Measurements from ENCODE around the gene RBM22. TPM values are rescaled to one million over a fixed set of nuclear protein-coding genes. Genes with fewer than 3 reads are reported as not detected.

Gene RBM22
- total RNA-seq (2012; rRNA removed) (26.2 and 33.1 TPM in 2 replicates), polyA plus RNA-seq (2012; rRNA removed) (30.2 and 34.2 TPM in 2 replicates), Bru-seq, nascent RNA (percentile 82 among the genes with signal in this experiment), BruChase-seq, experiment 1, labeled RNA remaining after a 6-hour chase (percentile 65 among the genes with signal in this experiment), BruChase-seq, experiment 2, labeled RNA remaining after a 2-hour chase (percentile 80 among the genes with signal in this experiment)
- polyA plus RNA-seq (2012; cell fraction: cytosol; rRNA removed) = 8.5 and 20.5 TPM in 2 replicates
- polyA plus RNA-seq (2012; cell fraction: nucleus; rRNA removed; ENCODE audit: low replicate concordance) = 14.9 and 73.3 TPM in 2 replicates
- long read RNA-seq, transcript RBM22-201 (11 exons, 2,342 nt) = major isoform, 7 of 14 reads
- long read RNA-seq, partial matches to known transcripts = 6 of 14 reads
- long read RNA-seq, other reads (novel, unspliced or antisense) = 0 of 14 reads

GRCh38 chr5:150700594-150701377, at the start of gene RBM22:
RBM22 (minus strand) TSS chr5:150701062; CDS start chr5:150700985, 77 bp downstream.
- peak within 1 kb of the TSS; percentile 94 for H3K4me2 ChIP-seq (ENCODE audit: low read depth, low read length)
- H3K27ac ChIP-seq (ENCODE audit: insufficient read depth, low read length) = peak within 1 kb of the TSS; percentile 94
- peak within 1 kb of the TSS; percentile 91 for H2BK5ac ChIP-seq (ENCODE audit: low read depth, low read length, poor library complexity, severe bottlenecking)
- H4K8ac ChIP-seq (ENCODE audit: low read depth in 2 of 2, low read length in 2 of 2) = peak within 1 kb of the TSS; percentile 94 to 96
- no TSS peak for BruUV-seq (replicated peaks)
- peak within 1 kb of the TSS; percentile 83 for H2AK5ac ChIP-seq (ENCODE audit: low read depth, low read length)
- H3K18ac ChIP-seq (ENCODE audit: low read depth, low read length) = peak within 1 kb of the TSS; percentile 70
- no peaks in the 10 kb centered on the region for H3K9me3 ChIP-seq (ENCODE audit: control insufficient read depth, insufficient read depth, low read length)
- peak within 1 kb of the TSS; percentile 98 for H3K14ac ChIP-seq (replicated peaks; ENCODE audit: low read depth, low read length)
- H3K4me3 ChIP-seq (ENCODE audit: insufficient read depth, low read depth, low read length) = peak within 1 kb of the TSS; percentile 81
- dilution Hi-C loops (cut with HindIII; ENCODE audit: low sequenced_read_pairs, unreplicated experiment) (no loop called here), intact Hi-C loops (cut with micrococcal nuclease) (loop anchor here (1.0 to 2.0 kb wide), 2 partner anchors 140 to 147 kb away; no protein-coding TSS in a partner anchor), in situ Hi-C loops (cut with MboI; ENCODE audit: low sequenced_read_pairs) (no loop called here)
- peak within 1 kb of the TSS; percentile 97 for H3K4ac ChIP-seq (ENCODE audit: low read depth, low read length)
- peaks cover 15% of the 10 kb centered on the region for H3K36me3 ChIP-seq (ENCODE audit: control insufficient read depth, insufficient read depth, low read length)
- peak within 1 kb of the TSS; percentile 98 for H4K91ac ChIP-seq (ENCODE audit: insufficient read depth, low read depth, low read length)
- peak within 1 kb of the TSS; percentile 50 for H2AK9ac ChIP-seq (replicated peaks; ENCODE audit: low read depth, low read length, poor library complexity)
- 3% methylated on average over 6 of the region's 59 CpGs; no CpG with 5 or more reads in 1 of the 2 experiments for WGBS, 2 experiments (ENCODE audit: extremely low coverage in 2 of 2, insufficient read length in 1 of 2)
- peak within 1 kb of the TSS; percentile 88 for H4K5ac ChIP-seq (ENCODE audit: low read depth, low read length)
- H2BK20ac ChIP-seq (ENCODE audit: low read depth, low read length) = no peak within 1 kb of the TSS
- H3K56ac ChIP-seq (ENCODE audit: extremely low read depth, insufficient read depth, low read length) = peak within 1 kb of the TSS; percentile 88
- H4K20me1 ChIP-seq (ENCODE audit: insufficient read depth, low read length) = no peaks in the 10 kb centered on the region
- H2BK120ac ChIP-seq (ENCODE audit: low read depth, low read length) = peak within 1 kb of the TSS; percentile 56
- peak within 1 kb of the TSS; percentile 95 for H3K23ac ChIP-seq (ENCODE audit: low read depth, low read length)
- DNase-seq = peak; percentile 83
- peak within 1 kb of the TSS; percentile 99 for H2AFZ ChIP-seq (replicated peaks; ENCODE audit: low read length, poor library complexity)
- no peaks in the 10 kb centered on the region for H3K9me1 ChIP-seq (ENCODE audit: insufficient read depth, low read length)
- peak within 1 kb of the TSS; percentile 97 for H3K9ac ChIP-seq (ENCODE audit: low read depth, low read length)
- peak; percentile 98 for ATAC-seq (ENCODE audit: low read depth)
- peaks cover 3% of the 10 kb centered on the region for H3K4me1 ChIP-seq (ENCODE audit: control insufficient read depth, insufficient read depth, low read length)
- ChIA-PET POLR2A (ENCODE audit: unreplicated experiment) (interaction anchor here (0.9 to 1.0 kb wide), 2 partner anchors 14 to 146 kb away, joined by 3 read pairs; no protein-coding TSS in a partner anchor), CTCF (interaction anchor here (0.6 to 1.3 kb wide), 9 partner anchors 27 to 1396 kb away, joined by 3 to 6 read pairs (median 3); no protein-coding TSS in a partner anchor)
- no peaks in the 10 kb centered on the region for H3K27me3 ChIP-seq (ENCODE audit: control insufficient read depth, insufficient read depth, low read length)
- peaks cover 14 to 29% of the 10 kb centered on the region in 2 experiments for H3K79me1 ChIP-seq (ENCODE audit: low read depth in 1 of 2, low read length in 2 of 2)
- H2BK15ac ChIP-seq (ENCODE audit: low read depth, low read length) = peak within 1 kb of the TSS; percentile 21; the same call in 1 of the 3 replicates
- no peak for TF ChIP-seq MAZ (IDR thresholded peaks at IDR 0.05; ENCODE audit: borderline replicate concordance, low read depth, low read length)
- no peak for TF ChIP-seq NFE2L2 (IDR thresholded peaks at IDR 0.05; ENCODE audit: low read depth, low read length)
- TF ChIP-seq USF2 (IDR thresholded peaks at IDR 0.05; ENCODE audit: low read depth, low read length) = no peak
- 0 out of 2 replicates have a peak, but pooled peaks have one; percentile 3 for TF ChIP-seq ELK1 (IDR thresholded peaks at IDR 0.05; ENCODE audit: borderline replicate concordance, low read depth, low read length)
- TF ChIP-seq POLR2A (IDR thresholded peaks at IDR 0.05; ENCODE audit: low read depth, low read length) = peak; percentile 80
- TF ChIP-seq CTCF (conservative IDR thresholded peaks at IDR 0.05; ENCODE audit: low read depth, low read length) = peak; percentile 60
- no peak for TF ChIP-seq FOS (IDR thresholded peaks at IDR 0.05; ENCODE audit: low read depth, low read length)
- no peak for TF ChIP-seq RFX5 (IDR thresholded peaks at IDR 0.05; ENCODE audit: low read depth, low read length)
- no peak for TF ChIP-seq BHLHE40 (IDR thresholded peaks at IDR 0.05; ENCODE audit: low read depth, low read length)
- TF ChIP-seq MAFK (IDR thresholded peaks at IDR 0.05; ENCODE audit: low read depth, low read length) = no peak
- no peak for TF ChIP-seq CEBPB (IDR thresholded peaks at IDR 0.05; ENCODE audit: low read depth, low read length)

All from IMR-90 (cell line).